Measurements from ENCODE around the gene TMEM130. TPM values are rescaled to one million over a fixed set of nuclear protein-coding genes. Genes with fewer than 3 reads are reported as not detected.

The TMEM130 gene
- total and polyA plus RNA-seq, 2 experiments from 2014 or later: 0.33 to 0.90 TPM

- DNase-seq (ENCODE audit: low spot score): no peak
- H3K9me2 ChIP-seq (replicated peaks; ENCODE audit: insufficient read depth): no peaks in the 10 kb centered on the region
- H3K9me3 ChIP-seq (ENCODE audit: low read depth): no peaks in the 10 kb centered on the region
- no peak overlapping the region for H3K27ac ChIP-seq
- H3K4me2 ChIP-seq: no peak overlapping the region
- H3K27me3 ChIP-seq: no peaks in the 10 kb centered on the region
- H4K20me1 ChIP-seq (ENCODE audit: insufficient read depth, poor library complexity, severe bottlenecking): peaks cover 2% of the 10 kb centered on the region
- H3K4me1 ChIP-seq (ENCODE audit: insufficient read depth): no peaks in the 10 kb centered on the region
- TF ChIP-seq EZH2 (IDR thresholded peaks at IDR 0.05; ENCODE audit: borderline replicate concordance) (no peak), EZH2phosphoT487 (IDR thresholded peaks at IDR 0.05; ENCODE audit: low read depth, severe bottlenecking, unreplicated experiment) (no peak)
- TF ChIP-seq, protein P1, sequence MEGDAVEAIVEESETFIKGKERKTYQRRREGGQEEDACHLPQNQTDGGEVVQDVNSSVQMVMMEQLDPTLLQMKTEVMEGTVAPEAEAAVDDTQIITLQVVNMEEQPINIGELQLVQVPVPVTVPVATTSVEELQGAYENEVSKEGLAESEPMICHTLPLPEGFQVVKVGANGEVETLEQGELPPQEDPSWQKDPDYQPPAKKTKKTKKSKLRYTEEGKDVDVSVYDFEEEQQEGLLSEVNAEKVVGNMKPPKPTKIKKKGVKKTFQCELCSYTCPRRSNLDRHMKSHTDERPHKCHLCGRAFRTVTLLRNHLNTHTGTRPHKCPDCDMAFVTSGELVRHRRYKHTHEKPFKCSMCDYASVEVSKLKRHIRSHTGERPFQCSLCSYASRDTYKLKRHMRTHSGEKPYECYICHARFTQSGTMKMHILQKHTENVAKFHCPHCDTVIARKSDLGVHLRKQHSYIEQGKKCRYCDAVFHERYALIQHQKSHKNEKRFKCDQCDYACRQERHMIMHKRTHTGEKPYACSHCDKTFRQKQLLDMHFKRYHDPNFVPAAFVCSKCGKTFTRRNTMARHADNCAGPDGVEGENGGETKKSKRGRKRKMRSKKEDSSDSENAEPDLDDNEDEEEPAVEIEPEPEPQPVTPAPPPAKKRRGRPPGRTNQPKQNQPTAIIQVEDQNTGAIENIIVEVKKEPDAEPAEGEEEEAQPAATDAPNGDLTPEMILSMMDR (IDR thresholded peaks at IDR 0.05; ENCODE audit: poor library complexity): no peak
- no peak overlapping the region for H3K4me3 ChIP-seq
- H3K79me2 ChIP-seq: no peaks in the 10 kb centered on the region
- H3K36me3 ChIP-seq (replicated peaks; ENCODE audit: insufficient read depth, low read depth): no peaks in the 10 kb centered on the region
- no peak overlapping the region for H2AFZ ChIP-seq
- WGBS (ENCODE audit: low lambda C conversion rate, missing lambda C conversion rate): 96% methylated on average over 5 of the region's 5 CpGs
These were observed 37.8 kb upstream of the TMEM130 start for GRCh38 chr7:98907570-98907969.

- Histone ChIP-seq H3K4me1 (ENCODE audit: insufficient read depth) (no peaks in the 10 kb centered on the region), H3K79me2 (no peaks in the 10 kb centered on the region), H3K9me2 (replicated peaks; ENCODE audit: insufficient read depth) (no peaks in the 10 kb centered on the region), H3K27me3 (no peaks in the 10 kb centered on the region), H4K20me1 (ENCODE audit: insufficient read depth, poor library complexity, severe bottlenecking) (peaks cover 2% of the 10 kb centered on the region), H2AFZ (no peak overlapping the region), H3K9me3 (ENCODE audit: low read depth) (no peaks in the 10 kb centered on the region), H3K4me3 (no peak overlapping the region), H3K27ac (no peak overlapping the region), H3K36me3 (replicated peaks; ENCODE audit: insufficient read depth, low read depth) (no peaks in the 10 kb centered on the region), H3K4me2 (no peak overlapping the region)
- no peak for DNase-seq (ENCODE audit: low spot score)
- 99% methylated on average over 4 of the region's 4 CpGs for WGBS (ENCODE audit: low lambda C conversion rate, missing lambda C conversion rate)
- no peak for TF ChIP-seq EZH2phosphoT487 (IDR thresholded peaks at IDR 0.05; ENCODE audit: low read depth, severe bottlenecking, unreplicated experiment)
- TF ChIP-seq, protein P1 (IDR thresholded peaks at IDR 0.05; ENCODE audit: poor library complexity): no peak
- TF ChIP-seq EZH2 (IDR thresholded peaks at IDR 0.05; ENCODE audit: borderline replicate concordance): no peak
These were observed 33.4 kb upstream of the TMEM130 start for GRCh38 chr7:98903246-98903645.

DNA sequence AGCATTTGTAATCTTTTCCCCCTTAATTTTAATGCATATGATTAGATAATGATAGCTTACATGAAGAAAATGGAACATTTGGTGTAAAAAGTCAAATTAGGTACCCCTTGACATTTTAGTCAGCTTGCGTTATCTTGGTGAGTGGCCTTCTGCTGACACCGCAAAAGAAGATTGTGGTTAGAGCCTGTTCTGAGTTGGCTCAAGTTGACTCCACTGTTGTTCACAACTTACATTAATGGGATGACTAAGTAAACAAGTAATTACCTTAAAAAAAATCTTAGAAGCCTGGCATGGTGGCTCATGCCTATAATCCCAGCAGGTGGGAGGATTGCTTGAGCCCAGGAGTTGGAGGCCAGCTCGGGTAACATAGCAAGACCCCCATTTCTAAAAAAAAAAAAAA is 32.7 kb upstream of the TMEM130 start:
- no peaks in the 10 kb centered on the region for H3K27me3 ChIP-seq
- H3K9me3 ChIP-seq (ENCODE audit: low read depth): no peaks in the 10 kb centered on the region
- H3K9me2 ChIP-seq (replicated peaks; ENCODE audit: insufficient read depth): no peaks in the 10 kb centered on the region
- H4K20me1 ChIP-seq (ENCODE audit: insufficient read depth, poor library complexity, severe bottlenecking): peaks cover 2% of the 10 kb centered on the region
- 95% methylated on average over 3 of the region's 3 CpGs for WGBS (ENCODE audit: low lambda C conversion rate, missing lambda C conversion rate)
- no peak overlapping the region for H3K4me2 ChIP-seq
- no peaks in the 10 kb centered on the region for H3K36me3 ChIP-seq (replicated peaks; ENCODE audit: insufficient read depth, low read depth)
- H2AFZ ChIP-seq: no peak overlapping the region
- TF ChIP-seq, protein P1 (IDR thresholded peaks at IDR 0.05; ENCODE audit: poor library complexity): no peak
- TF ChIP-seq EZH2 (IDR thresholded peaks at IDR 0.05; ENCODE audit: borderline replicate concordance) (no peak), EZH2phosphoT487 (IDR thresholded peaks at IDR 0.05; ENCODE audit: low read depth, severe bottlenecking, unreplicated experiment) (no peak)
- H3K79me2 ChIP-seq: no peaks in the 10 kb centered on the region
- no peak overlapping the region for H3K4me3 ChIP-seq
- no peak overlapping the region for H3K27ac ChIP-seq
- DNase-seq (ENCODE audit: low spot score): no peak
- H3K4me1 ChIP-seq (ENCODE audit: insufficient read depth): no peaks in the 10 kb centered on the region

GRCh38 chr7:98900815-98901214 is 31.0 kb upstream of the TMEM130 start:
- Histone ChIP-seq H3K27ac (no peak overlapping the region), H3K4me2 (no peak overlapping the region), H3K4me1 (ENCODE audit: insufficient read depth) (no peaks in the 10 kb centered on the region), H3K27me3 (no peaks in the 10 kb centered on the region), H3K79me2 (no peaks in the 10 kb centered on the region), H3K9me2 (replicated peaks; ENCODE audit: insufficient read depth) (no peaks in the 10 kb centered on the region), H3K4me3 (no peak overlapping the region), H2AFZ (no peak overlapping the region), H4K20me1 (ENCODE audit: insufficient read depth, poor library complexity, severe bottlenecking) (no peaks in the 10 kb centered on the region), H3K36me3 (replicated peaks; ENCODE audit: insufficient read depth, low read depth) (no peaks in the 10 kb centered on the region), H3K9me3 (ENCODE audit: low read depth) (no peaks in the 10 kb centered on the region)
- TF ChIP-seq EZH2 (IDR thresholded peaks at IDR 0.05; ENCODE audit: borderline replicate concordance): no peak
- TF ChIP-seq, protein P1 (IDR thresholded peaks at IDR 0.05; ENCODE audit: poor library complexity): no peak
- WGBS (ENCODE audit: low lambda C conversion rate, missing lambda C conversion rate): 87% methylated on average over 3 of the region's 3 CpGs
- no peak for DNase-seq (ENCODE audit: low spot score)
